Measurements from ENCODE around the gene ATM. TPM values are rescaled to one million over a fixed set of nuclear protein-coding genes. Genes with fewer than 3 reads are reported as not detected.
"Not testable (repeated sequence)": the region's sequence is repeated elsewhere in the genome, so short reads cannot be mapped to it uniquely, and the experiment has no call there.

ATM gene
- total RNA-seq, 2 donors from 2014 or later, result 128 to 134 TPM

GRCh38 chr11:108388576-108388975 is 165.7 kb downstream of the ATM start:
- no peak for DNase-seq
- no peak overlapping the region for H3K4me3 ChIP-seq
- no peaks in the 10 kb centered on the region for H3K4me1 ChIP-seq
- 71 to 81% methylated on average over 5 of the region's 5 CpGs for WGBS, 2 donors
- H3K9me3 ChIP-seq, result no peaks in the 10 kb centered on the region
- no peak for ATAC-seq
- intact Hi-C loops (cut with DNase I), result no loop called here
- no peak overlapping the region for H3K27ac ChIP-seq
- TF ChIP-seq POLR2A (IDR thresholded peaks at IDR 0.05) (no peak), CTCF (IDR thresholded peaks at IDR 0.05) (no peak)
- no peaks in the 10 kb centered on the region for H3K27me3 ChIP-seq
- H3K36me3 ChIP-seq (replicated peaks in 1 of 2; ENCODE audit: insufficient read depth in 1 of 2, low read depth in 2 of 2), result no peaks in the 10 kb centered on the region

DNA sequence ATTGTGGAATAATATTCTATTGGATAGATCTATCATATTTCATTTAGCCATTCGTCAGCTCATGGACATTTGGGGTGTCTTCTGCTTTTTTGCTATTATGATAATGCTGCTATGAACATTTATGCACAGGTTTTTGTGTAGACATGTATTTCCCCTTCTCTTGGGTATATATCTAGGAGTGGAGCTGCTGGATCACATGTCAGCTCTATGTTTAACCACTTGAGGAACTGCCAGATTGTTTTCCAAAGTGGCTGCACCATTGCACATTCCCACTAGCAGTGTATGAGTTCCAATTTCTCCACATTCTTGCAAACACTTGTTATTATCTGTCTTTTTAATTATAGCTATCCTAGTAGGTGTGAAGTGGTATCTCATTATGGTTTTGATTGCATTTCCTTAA is 169.5 kb downstream of the ATM start:
- Histone ChIP-seq H3K27me3 (no peaks in the 10 kb centered on the region), H3K4me1 (no peaks in the 10 kb centered on the region), H3K36me3 (replicated peaks in 1 of 2; ENCODE audit: insufficient read depth in 1 of 2, low read depth in 2 of 2) (no peaks in the 10 kb centered on the region), H3K4me3 (no peak overlapping the region), H3K27ac (no peak overlapping the region), H3K9me3 (no peaks in the 10 kb centered on the region)
- ATAC-seq (no peak), DNase-seq (no peak)
- 90 to 96% methylated on average over 1 of the region's 1 CpG for WGBS, 2 donors
- intact Hi-C loops (cut with DNase I), result no loop called here
- TF ChIP-seq POLR2A (IDR thresholded peaks at IDR 0.05) (no peak), CTCF (IDR thresholded peaks at IDR 0.05) (no peak)

DNA sequence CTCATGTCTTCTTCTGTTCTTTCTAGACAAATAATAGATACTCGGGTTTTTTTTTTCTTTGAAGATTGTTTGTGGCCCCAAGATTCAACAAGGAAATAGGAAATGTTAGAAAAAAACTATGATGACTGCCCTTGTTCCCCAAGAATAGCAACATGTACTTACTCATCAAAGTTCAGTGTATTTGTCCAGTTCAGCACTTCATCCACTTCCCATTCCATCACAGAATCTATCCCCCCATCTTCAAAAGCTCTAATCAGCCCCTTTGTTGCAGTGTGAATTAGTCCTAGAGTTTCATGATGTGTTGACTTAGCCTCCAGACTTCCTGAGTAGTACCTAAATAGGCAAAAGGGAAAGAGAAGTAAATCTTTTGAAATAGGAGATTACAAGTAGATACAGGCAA is 170.2 kb downstream of the ATM start:
- Histone ChIP-seq H3K36me3 (replicated peaks in 1 of 2; ENCODE audit: insufficient read depth in 1 of 2, low read depth in 2 of 2) (no peaks in the 10 kb centered on the region), H3K9me3 (no peaks in the 10 kb centered on the region), H3K4me1 (no peaks in the 10 kb centered on the region), H3K27me3 (no peaks in the 10 kb centered on the region), H3K4me3 (no peak overlapping the region), H3K27ac (no peak overlapping the region)
- TF ChIP-seq CTCF (IDR thresholded peaks at IDR 0.05) (no peak), POLR2A (IDR thresholded peaks at IDR 0.05) (no peak)
- no peak for DNase-seq
- ATAC-seq, result no peak
- WGBS, 2 donors, result 20 to 25% methylated on average over 1 of the region's 1 CpG
- intact Hi-C loops (cut with DNase I), result no loop called here

DNA sequence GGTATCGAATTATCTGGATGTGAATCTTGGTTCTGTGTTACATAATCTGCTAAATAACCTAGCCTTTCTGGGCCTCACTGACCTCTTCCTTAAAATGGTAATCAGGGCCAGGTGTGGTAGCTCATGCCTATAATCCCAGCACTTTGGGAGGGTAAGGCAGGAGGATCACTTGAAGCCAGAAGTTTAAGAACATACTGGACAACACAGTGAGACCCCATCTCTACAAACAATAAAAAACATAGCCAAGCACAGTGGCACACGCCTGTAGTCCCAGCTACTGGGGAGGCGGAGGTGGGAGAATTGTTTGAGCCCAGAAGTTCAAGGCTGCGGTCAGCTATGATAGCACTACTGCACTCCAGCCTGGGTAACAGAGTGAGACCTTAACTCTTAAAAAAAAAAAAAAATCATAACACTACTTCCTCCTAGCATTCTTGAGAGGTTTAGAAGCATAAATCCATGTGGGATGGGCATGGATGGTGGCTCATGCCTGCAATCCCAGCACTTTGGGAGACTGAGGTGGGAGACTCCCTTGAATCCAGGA is 171.9 kb downstream of the ATM start:
- ATAC-seq (no peak), DNase-seq (no peak)
- Histone ChIP-seq H3K9me3 (no peaks in the 10 kb centered on the region), H3K27me3 (no peaks in the 10 kb centered on the region), H3K4me1 (no peaks in the 10 kb centered on the region), H3K36me3 (replicated peaks in 1 of 2; ENCODE audit: insufficient read depth in 1 of 2, low read depth in 2 of 2) (no peaks in the 10 kb centered on the region), H3K27ac (no peak overlapping the region), H3K4me3 (no peak overlapping the region)
- 73 to 92% methylated on average over 4 of the region's 4 CpGs for WGBS, 2 donors
- intact Hi-C loops (cut with DNase I), result no loop called here
- TF ChIP-seq POLR2A (IDR thresholded peaks at IDR 0.05) (no peak), CTCF (IDR thresholded peaks at IDR 0.05) (no peak)

DNA sequence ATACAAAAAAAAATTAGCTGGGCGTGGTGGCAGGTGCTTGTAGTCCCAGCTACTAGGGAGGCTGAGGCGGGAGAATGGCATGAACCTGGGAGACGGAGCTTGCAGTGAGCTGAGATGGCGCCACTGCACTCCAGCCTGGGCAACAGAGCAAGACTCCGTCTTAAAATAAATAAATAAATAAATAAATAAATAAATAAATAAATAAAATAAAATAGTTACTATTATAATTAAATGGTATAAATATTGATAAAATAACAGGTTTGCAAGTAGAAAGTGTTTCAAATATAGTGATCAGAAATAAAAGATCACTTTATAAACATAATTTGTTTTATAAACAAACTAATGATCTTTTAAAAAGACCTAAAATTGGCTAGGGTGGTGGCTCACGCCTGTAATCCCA is 173.8 kb downstream of the ATM start:
- H3K27ac ChIP-seq; intact Hi-C loops (cut with DNase I); ATAC-seq; H3K4me3 ChIP-seq; H3K4me1 ChIP-seq; H3K27me3 ChIP-seq; DNase-seq; H3K36me3 ChIP-seq (replicated peaks in 1 of 2; ENCODE audit: insufficient read depth in 1 of 2, low read depth in 2 of 2); H3K9me3 ChIP-seq: not testable (repeated sequence)
- 93 to 96% methylated on average over 6 of the region's 6 CpGs for WGBS, 2 donors

Data from body of pancreas (tissue), 4 donors.